Karpas-422 (cell line): ENCODE measurements around the gene EML6. TPM values are rescaled to one million over a fixed set of nuclear protein-coding genes. Genes with fewer than 3 reads are reported as not detected.
A peak's percentile ranks its signal among the peaks of the same experiment; 100 is the strongest.

Source experiments
- DNase-seq: peaks from one replicate; pipeline ENCODE4 v3.0.0-alpha.2; 2015
- H2AFZ ChIP-seq: fragments of 200-600 bp; sonication (generic); 2 replicates; pipeline ENCODE4 v1.6.1; 2014; ENCODE audit warnings: antibody characterized with exemption, low read length, mixed read lengths
- H3K27ac ChIP-seq: fragments of 200-600 bp; sonication (generic); 2 replicates; pipeline ENCODE4 v1.5.1; 2014; ENCODE audit warnings: mild to moderate bottlenecking, low read length, moderate library complexity
- H3K27me3 ChIP-seq: fragments of 200-600 bp; sonication (generic); 2 replicates; pipeline ENCODE4 v1.6.1; 2014; ENCODE audit warnings: low read length, mixed read lengths
- H3K36me3 ChIP-seq: fragments of 200-600 bp; sonication (generic); 2 replicates; pipeline ENCODE4 v1.6.1; 2014; ENCODE audit warnings: low read length, mixed read lengths; ENCODE audit not compliant: insufficient read depth
- H3K4me1 ChIP-seq: fragments of 200-600 bp; sonication (generic); 2 replicates; pipeline ENCODE4 v1.6.1; 2014; ENCODE audit warnings: mild to moderate bottlenecking, low read length, mixed read lengths
- H3K4me2 ChIP-seq: fragments of 200-600 bp; sonication (generic); 2 replicates; pipeline ENCODE4 v1.6.1; 2014; ENCODE audit warnings: low read length, low read depth, mild to moderate bottlenecking; ENCODE audit not compliant: poor library complexity, severe bottlenecking
- H3K4me3 ChIP-seq: fragments of 200-600 bp; sonication (generic); 2 replicates; pipeline ENCODE4 v1.5.1; 2014; ENCODE audit warnings: mild to moderate bottlenecking, antibody characterized with exemption, low read length, mixed read lengths
- H3K79me2 ChIP-seq: fragments of 200-600 bp; sonication (generic); 2 replicates; pipeline ENCODE4 v1.6.1; 2014; ENCODE audit warnings: mild to moderate bottlenecking, low read length, mixed read lengths
- H3K9ac ChIP-seq: fragments of 200-600 bp; sonication (generic); 2 replicates; pipeline ENCODE4 v1.6.0; 2014; ENCODE audit warnings: low read length
- H3K9me2 ChIP-seq: fragments of 200-600 bp; sonication (generic), shearing (Covaris generic); replicated peaks from 2 replicates; pipeline ENCODE4 v1.6.0; 2014; ENCODE audit warnings: mild to moderate bottlenecking, low read length, moderate library complexity; ENCODE audit not compliant: insufficient read depth
- H3K9me3 ChIP-seq: fragments of 300-700, 200-600 bp; sonication (generic); 2 replicates; pipeline ENCODE4 v1.6.1; 2014; ENCODE audit warnings: low read length, mixed read lengths
- H4K20me1 ChIP-seq: fragments of 200-600 bp; sonication (generic); 2 replicates; pipeline ENCODE4 v1.6.1; 2014; ENCODE audit warnings: mild to moderate bottlenecking, antibody characterized with exemption, low read length, low read depth; ENCODE audit not compliant: insufficient read depth
- total RNA-seq: library from RNA; depleted of rRNA; stranded (reverse); fragments of >200 nt; shearing (Covaris generic); gene quantifications from 2 replicates; pipeline ENCODE4 v1.2.3, GENCODE V29; 2014; ENCODE audit warnings: low replicate concordance; rRNA removed

The EML6 gene
- total RNA-seq, result 133 and 187 TPM in 2 replicates

DNA sequence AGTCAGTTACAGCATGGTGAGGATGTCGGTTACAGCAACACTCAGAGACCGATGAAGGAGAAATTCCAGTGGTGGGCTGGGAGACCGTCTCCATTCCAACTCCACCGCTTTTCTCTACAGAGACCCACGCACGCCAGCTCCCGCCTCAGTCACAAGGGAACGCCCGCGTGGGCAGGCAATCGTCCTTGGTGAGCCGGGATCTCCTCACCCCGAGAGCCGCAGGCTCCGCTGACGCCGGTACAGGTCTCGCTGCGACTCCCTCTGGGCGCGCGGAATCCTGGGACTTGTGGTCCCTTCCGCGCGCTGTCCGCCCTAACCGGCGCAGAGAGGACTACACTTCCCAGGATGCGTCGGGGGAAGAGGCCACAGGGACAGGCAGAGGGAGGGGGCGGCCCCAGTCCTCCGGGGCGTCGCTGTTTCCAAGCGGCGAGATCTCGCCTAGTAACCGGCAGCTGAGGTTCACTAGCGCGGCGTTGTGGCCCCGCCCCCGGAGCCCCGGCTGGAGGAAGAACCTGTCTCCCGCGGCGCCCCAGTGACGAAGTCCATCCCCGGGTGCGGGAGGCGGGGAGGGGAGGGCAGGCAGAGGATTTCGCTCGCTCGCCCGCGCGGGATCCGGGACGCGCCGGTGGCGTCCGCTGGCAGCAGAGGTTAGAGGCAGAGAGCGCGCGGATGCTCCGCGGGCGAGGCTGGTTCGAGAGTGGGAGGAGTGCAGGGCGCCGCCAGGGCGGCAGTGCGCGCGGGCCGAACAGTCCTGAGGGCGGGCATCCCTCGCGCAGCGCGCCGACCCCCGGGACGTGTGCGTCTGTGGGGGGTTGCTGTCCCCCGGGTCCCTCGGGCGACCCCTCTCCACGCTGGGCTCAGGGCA is at the start of gene EML6:
Gene EML6, plus strand, starts transcription at position 532 of the 865 bp plus-strand sequence. CDS start 1,400 bp downstream, outside the sequence.
- H3K9me3 ChIP-seq, result no peaks in the 10 kb centered on the region

DNA sequence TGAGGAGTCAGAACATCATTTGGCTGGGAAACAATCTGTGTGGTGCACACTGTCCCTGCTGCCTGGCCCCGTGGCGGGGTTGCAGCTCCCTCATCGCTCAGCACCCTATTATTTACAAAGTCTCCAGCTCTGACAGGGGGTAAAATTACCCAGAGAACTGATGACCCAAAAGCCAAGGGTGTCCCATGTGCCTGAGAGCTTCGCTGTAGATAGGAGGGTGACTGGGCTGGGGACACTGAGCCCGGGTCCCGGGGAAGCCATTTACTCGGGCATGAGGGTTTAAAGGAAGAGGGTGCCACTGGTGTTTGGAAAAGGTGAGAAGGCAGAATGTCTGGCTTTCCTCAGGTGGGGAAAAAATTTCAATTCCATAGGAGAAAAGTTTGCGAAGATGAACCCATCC is 48.2 kb upstream of the EML6 start:
- H2AFZ ChIP-seq, result no peak overlapping the region
- no peaks in the 10 kb centered on the region for H3K9me2 ChIP-seq
- no peaks in the 10 kb centered on the region for H3K36me3 ChIP-seq

More for the DNA sequence above, at the start of gene EML6:
- Histone ChIP-seq H3K4me3 (peak within 1 kb of the TSS; percentile 91), H2AFZ (peak within 1 kb of the TSS; percentile 39; the same call in 1 of the 2 replicates), H3K4me2 (peak within 1 kb of the TSS; percentile 95), H4K20me1 (no peaks in the 10 kb centered on the region), H3K9me2 (no peaks in the 10 kb centered on the region), H3K27me3 (no peaks in the 10 kb centered on the region), H3K79me2 (peaks cover 45% of the 10 kb centered on the region), H3K4me1 (peaks cover 36% of the 10 kb centered on the region), H3K27ac (peak within 1 kb of the TSS; percentile 89), H3K9ac (peak within 1 kb of the TSS; percentile 92), H3K36me3 (peaks cover 23% of the 10 kb centered on the region)
- peak; percentile 100 for DNase-seq

DNA sequence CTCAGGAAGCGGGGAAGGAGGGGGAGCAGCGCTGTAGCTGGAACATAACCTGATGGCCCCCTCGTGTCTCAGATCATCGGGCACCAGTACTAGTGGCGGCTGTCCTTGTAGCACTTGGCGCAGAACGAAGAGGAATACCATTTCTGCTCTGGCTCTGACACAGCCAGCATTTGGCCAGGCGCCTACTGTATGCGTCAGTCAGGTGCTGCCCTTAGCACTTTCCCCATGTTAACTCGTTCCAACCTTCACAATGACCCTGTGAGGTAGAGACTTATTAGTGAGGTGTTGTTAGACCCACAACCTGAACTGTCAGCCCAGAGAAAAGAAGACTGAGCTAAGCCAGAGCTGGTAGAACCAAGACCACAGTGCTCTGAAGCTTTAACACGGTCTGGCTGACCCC is 47.7 kb upstream of the EML6 start:
- Histone ChIP-seq H3K4me1 (peaks cover 79% of the 10 kb centered on the region), H2AFZ (no peak overlapping the region), H3K79me2 (no peaks in the 10 kb centered on the region), H4K20me1 (no peaks in the 10 kb centered on the region), H3K9me2 (no peaks in the 10 kb centered on the region), H3K36me3 (no peaks in the 10 kb centered on the region), H3K27ac (peak overlapping the region; percentile 88), H3K4me3 (no peak overlapping the region), H3K9me3 (no peaks in the 10 kb centered on the region), H3K9ac (no peak overlapping the region), H3K4me2 (no peak overlapping the region), H3K27me3 (no peaks in the 10 kb centered on the region)
- no peak for DNase-seq

More for the DNA sequence above, 48.2 kb upstream of the EML6 start:
- no peak overlapping the region for H3K4me3 ChIP-seq
- no peaks in the 10 kb centered on the region for H3K27me3 ChIP-seq
- H3K4me2 ChIP-seq, result no peak overlapping the region
- H3K9ac ChIP-seq, result no peak overlapping the region
- DNase-seq, result no peak
- H3K79me2 ChIP-seq, result no peaks in the 10 kb centered on the region
- H3K4me1 ChIP-seq, result peaks cover 78% of the 10 kb centered on the region
- H4K20me1 ChIP-seq, result no peaks in the 10 kb centered on the region
- H3K9me3 ChIP-seq, result no peaks in the 10 kb centered on the region
- H3K27ac ChIP-seq, result no peak overlapping the region

DNA sequence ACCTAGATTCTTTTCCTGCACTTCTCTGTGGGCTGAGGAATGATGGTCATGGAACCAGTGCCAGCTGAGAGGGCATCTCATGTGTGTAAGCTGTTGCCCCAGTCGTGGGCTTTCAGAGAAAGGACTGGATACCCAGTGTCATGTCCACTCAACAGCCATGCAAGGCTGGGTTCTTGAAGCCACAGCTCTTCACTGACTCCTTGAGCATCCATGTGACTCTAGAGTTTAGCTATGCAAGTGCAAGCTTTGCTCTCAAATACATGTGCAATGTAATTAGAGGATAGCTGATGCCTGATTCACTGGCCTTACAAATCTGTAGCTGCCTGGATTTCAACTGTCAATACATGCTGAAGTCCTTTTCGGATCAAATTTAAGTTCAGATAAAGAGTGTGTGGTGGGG is 46.8 kb upstream of the EML6 start:
- H3K4me1 ChIP-seq, result peaks cover 88% of the 10 kb centered on the region
- no peaks in the 10 kb centered on the region for H3K36me3 ChIP-seq
- no peaks in the 10 kb centered on the region for H3K79me2 ChIP-seq
- peak overlapping the region; percentile 62 for H3K4me2 ChIP-seq
- peak overlapping the region; percentile 72; the same call in 1 of the 2 replicates for H2AFZ ChIP-seq
- no peaks in the 10 kb centered on the region for H3K9me2 ChIP-seq
- peak overlapping the region; percentile 88 for H3K27ac ChIP-seq
- H3K9me3 ChIP-seq, result no peaks in the 10 kb centered on the region
- no peaks in the 10 kb centered on the region for H3K27me3 ChIP-seq
- H4K20me1 ChIP-seq, result no peaks in the 10 kb centered on the region
- peak; percentile 57 for DNase-seq
- peak overlapping the region; percentile 5; the same call in 1 of the 2 replicates for H3K4me3 ChIP-seq
- peak overlapping the region; percentile 57 for H3K9ac ChIP-seq

DNA sequence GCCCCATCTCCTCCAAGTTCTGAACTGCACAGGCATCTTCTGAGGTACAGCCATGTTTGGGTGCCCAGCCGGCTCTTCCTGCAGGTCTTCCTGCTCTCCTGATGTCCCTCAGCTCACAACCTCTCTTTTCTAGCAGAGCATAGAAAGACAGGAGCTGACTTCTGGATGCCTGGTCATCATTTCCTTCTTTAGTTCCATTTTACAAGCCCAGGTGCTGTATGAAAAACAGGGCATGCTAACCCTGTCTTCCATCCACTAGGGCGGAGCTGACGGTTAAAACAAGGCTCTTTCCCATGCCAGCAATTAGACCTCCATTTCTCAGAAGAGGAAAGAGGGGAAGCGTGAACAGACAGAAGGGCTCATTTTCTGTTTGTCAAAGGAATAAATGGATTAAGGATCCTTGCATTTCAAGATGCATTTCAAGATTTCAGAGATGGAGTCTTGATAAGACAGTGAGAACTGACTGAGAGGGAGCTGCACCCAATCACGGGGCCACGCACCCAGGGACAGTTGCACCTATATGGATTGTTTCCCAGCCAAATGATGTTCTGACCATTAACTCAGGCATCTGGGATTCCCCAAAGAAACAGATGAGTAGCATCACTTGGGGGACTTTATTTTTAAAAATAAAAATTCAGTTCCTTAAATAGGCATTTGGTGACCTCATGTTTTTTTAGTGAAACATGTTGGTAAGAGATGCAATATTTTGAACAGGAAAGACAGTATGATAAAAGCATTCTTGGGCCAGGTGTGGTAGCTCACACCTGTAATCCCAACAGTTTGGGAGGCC is 45.8 kb upstream of the EML6 start:
- H3K4me2 ChIP-seq, result peak overlapping the region; percentile 62

DNA sequence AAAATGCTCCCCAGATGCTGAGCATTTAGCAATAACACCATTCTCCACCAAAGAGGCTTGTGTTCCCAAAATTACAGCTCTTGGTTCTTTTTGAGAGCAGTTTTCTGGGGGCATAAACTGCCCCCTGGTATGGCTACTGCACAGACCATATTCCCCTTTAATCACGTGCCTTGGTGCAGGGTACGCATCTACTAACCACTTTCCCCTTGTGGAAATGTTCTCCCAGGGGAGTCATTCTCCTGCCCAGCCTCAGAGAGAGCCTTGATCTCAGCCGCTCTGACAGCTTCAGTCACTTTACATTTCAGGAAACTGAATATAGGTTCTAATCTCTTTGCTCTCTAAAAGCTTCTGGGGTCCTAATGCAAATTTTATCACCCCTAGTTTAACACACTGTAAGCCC is 44.7 kb upstream of the EML6 start:
- H3K4me2 ChIP-seq, result peak overlapping the region; percentile 62
- peak; percentile 83 for DNase-seq

More for the DNA sequence above, 45.8 kb upstream of the EML6 start:
- Histone ChIP-seq H3K9ac (peak overlapping the region; percentile 57), H3K36me3 (no peaks in the 10 kb centered on the region), H4K20me1 (no peaks in the 10 kb centered on the region), H3K79me2 (no peaks in the 10 kb centered on the region), H3K27ac (peak overlapping the region; percentile 88), H3K27me3 (no peaks in the 10 kb centered on the region), H2AFZ (peak overlapping the region; percentile 72), H3K4me1 (peaks cover 82% of the 10 kb centered on the region), H3K9me3 (no peaks in the 10 kb centered on the region), H3K9me2 (no peaks in the 10 kb centered on the region), H3K4me3 (peak overlapping the region; percentile 26; the same call in 1 of the 2 replicates)
- DNase-seq, result peak; percentile 71

DNA sequence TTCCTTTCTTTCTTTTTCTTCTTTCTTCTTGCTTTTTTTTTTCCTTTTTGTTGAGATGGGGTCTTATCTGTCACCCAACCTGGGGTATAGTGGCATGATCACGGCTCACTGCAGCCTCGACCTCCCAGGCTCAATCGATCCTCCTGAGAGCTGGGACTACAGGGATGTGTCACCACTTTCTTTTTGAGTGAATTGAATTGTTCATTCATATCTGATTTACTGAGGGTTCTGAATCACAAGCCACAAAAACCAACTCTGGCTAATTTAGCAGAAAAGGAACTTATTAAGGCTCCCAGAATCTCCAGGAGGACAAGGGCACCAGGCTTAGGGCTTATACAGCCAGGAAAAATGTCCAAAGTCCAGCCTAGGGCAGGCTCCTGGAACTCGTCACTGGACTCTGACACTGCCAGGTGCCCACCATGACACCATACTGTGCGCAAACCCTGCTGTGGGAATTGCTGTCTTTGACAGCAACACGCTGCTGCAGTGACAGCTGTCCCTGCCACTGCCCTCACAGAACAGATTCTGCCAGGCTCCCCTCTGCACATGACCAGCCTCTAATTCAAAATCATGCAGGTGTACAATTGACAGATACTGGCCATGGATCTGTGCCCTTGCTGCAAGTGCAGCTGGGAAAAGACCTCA is 42.9 kb upstream of the EML6 start:
- no peaks in the 10 kb centered on the region for H4K20me1 ChIP-seq
- H3K9me2 ChIP-seq, result no peaks in the 10 kb centered on the region
- peak; percentile 54 for DNase-seq
- peaks cover 62% of the 10 kb centered on the region for H3K4me1 ChIP-seq
- peak overlapping the region; percentile 47; the same call in 1 of the 2 replicates for H3K9ac ChIP-seq
- no peaks in the 10 kb centered on the region for H3K36me3 ChIP-seq
- no peak overlapping the region; the same call in 1 of the 2 replicates for H2AFZ ChIP-seq
- H3K4me2 ChIP-seq, result peak overlapping the region; percentile 62
- H3K79me2 ChIP-seq, result no peaks in the 10 kb centered on the region
- no peaks in the 10 kb centered on the region for H3K9me3 ChIP-seq
- peak overlapping the region; percentile 88 for H3K27ac ChIP-seq
- H3K27me3 ChIP-seq, result no peaks in the 10 kb centered on the region
- H3K4me3 ChIP-seq, result no peak overlapping the region

More for the DNA sequence above, 44.7 kb upstream of the EML6 start:
- peak overlapping the region; percentile 48 for H3K9ac ChIP-seq
- no peaks in the 10 kb centered on the region for H4K20me1 ChIP-seq
- peak overlapping the region; percentile 41; the same call in 1 of the 2 replicates for H2AFZ ChIP-seq
- peak overlapping the region; percentile 39 for H3K4me3 ChIP-seq
- no peaks in the 10 kb centered on the region for H3K36me3 ChIP-seq
- no peaks in the 10 kb centered on the region for H3K9me3 ChIP-seq
- no peaks in the 10 kb centered on the region for H3K79me2 ChIP-seq
- no peaks in the 10 kb centered on the region for H3K27me3 ChIP-seq
- H3K27ac ChIP-seq, result peak overlapping the region; percentile 88
- no peaks in the 10 kb centered on the region for H3K9me2 ChIP-seq
- peaks cover 71% of the 10 kb centered on the region for H3K4me1 ChIP-seq
